Measurements from ENCODE around the gene GABRR3.

Gene GABRR3

GRCh38 chr3:97988784-97989568 is 46.1 kb downstream of the GABRR3 start:
- no peak for DNase-seq

GRCh38 chr3:97987306-97987705 is 47.8 kb downstream of the GABRR3 start:
- no peak for DNase-seq

- no peak for DNase-seq
Measured at GRCh38 chr3:97983933-97984491, 51.1 kb downstream of the GABRR3 start.

GRCh38 chr3:97981886-97982285 is 53.2 kb downstream of the GABRR3 start:
- DNase-seq = no peak

- DNase-seq = no peak
Measured at GRCh38 chr3:97979610-97980009, 55.5 kb downstream of the GABRR3 start.

GRCh38 chr3:97975466-97975865 is 59.6 kb downstream of the GABRR3 start:
- no peak for DNase-seq

GRCh38 chr3:97974996-97975395 is 60.1 kb downstream of the GABRR3 start:
- DNase-seq = no peak

- no peak for DNase-seq
Measured at GRCh38 chr3:97972976-97973375, 62.1 kb downstream of the GABRR3 start.

- DNase-seq = peak; percentile 65
Measured at GRCh38 chr3:97971679-97972567, 63.2 kb downstream of the GABRR3 start, which contains the start of gene RIOX2. Gene RIOX2 (minus strand): TSS chr3:97972431. CDS start chr3:97967593, 4,838 bp downstream.

GRCh38 chr3:97970956-97971620 is 64.0 kb downstream of the GABRR3 start:
- no peak for DNase-seq

GRCh38 chr3:97970156-97970555 is 65.0 kb downstream of the GABRR3 start:
- DNase-seq = no peak

- no peak for DNase-seq
Measured at GRCh38 chr3:97969541-97969940, 65.6 kb downstream of the GABRR3 start.

GRCh38 chr3:97968376-97968775 is 66.7 kb downstream of the GABRR3 start:
- no peak for DNase-seq

GRCh38 chr3:97967966-97968365 is 67.1 kb downstream of the GABRR3 start:
- DNase-seq = no peak

GRCh38 chr3:97960993-97961766 is 73.9 kb downstream of the GABRR3 start:
- DNase-seq = no peak

- no peak for DNase-seq
Measured at GRCh38 chr3:97960551-97960950, 74.6 kb downstream of the GABRR3 start.

- DNase-seq = no peak
Measured at GRCh38 chr3:97959872-97960271, 75.2 kb downstream of the GABRR3 start.

- DNase-seq = no peak
Measured at GRCh38 chr3:97958796-97959195, 76.3 kb downstream of the GABRR3 start.

- peak; percentile 43 for DNase-seq
Measured at GRCh38 chr3:97958396-97958795, 76.7 kb downstream of the GABRR3 start.

GRCh38 chr3:97957617-97958311 is 77.4 kb downstream of the GABRR3 start:
- no peak for DNase-seq

GRCh38 chr3:97956051-97956450 is 79.1 kb downstream of the GABRR3 start:
- no peak for DNase-seq
